Peyer's patch (tissue), 4 donors: Measurements from ENCODE around the gene ADH7. TPM values are rescaled to one million over a fixed set of nuclear protein-coding genes. Genes with fewer than 3 reads are reported as not detected.
A peak's percentile ranks its signal among the peaks of the same experiment; 100 is the strongest.
"Not testable (repeated sequence)": the region's sequence is repeated elsewhere in the genome, so short reads cannot be mapped to it uniquely, and the experiment has no call there.

Experiments
- DNase-seq, 3 donors: peaks; one replicate each; pipeline ENCODE4 v3.0.0-alpha.2; 2017 to 2019
- H3K27ac ChIP-seq, 4 donors: fragments of 200-600 bp; sonication (generic); one replicate each; pipeline ENCODE4 v1.5.1; 2016 to 2019
- H3K27me3 ChIP-seq, 2 donors: fragments of 200-600 bp; sonication (generic); one replicate each; pipeline ENCODE4 v1.5.1; 2019
- H3K36me3 ChIP-seq, 3 donors: fragments of 200-600 bp; sonication (generic); one replicate each; pipeline ENCODE4 v1.5.1; 2016 to 2019
- H3K4me1 ChIP-seq, 4 donors: fragments of 200-600 bp; sonication (generic); one replicate each; pipeline ENCODE4 v1.5.1; 2016 to 2019
- H3K4me3 ChIP-seq, 4 donors: fragments of 200-600 bp; sonication (generic); 1 replicate in 3 of 4; 2 replicates in 1 of 4; pipeline ENCODE4 v1.5.1; 2016 to 2019; ENCODE audit warnings: mild to moderate bottlenecking in 1 of 4
- H3K9me3 ChIP-seq, 4 donors: fragments of 200-600 bp; sonication (generic); one replicate each; pipeline ENCODE4 v1.5.1; 2016 to 2019; ENCODE audit warnings: mild to moderate bottlenecking in 1 of 4
- CTCF ChIP-seq, 6 experiments: fragments of 450-650 bp in 4 of 6; fragments of 200-600 bp in 2 of 6; sonication (generic) in 1 of 6; IDR thresholded peaks; one replicate each; pipeline ENCODE4 v1.5.1; 2017 to 2019; ENCODE audit warnings: antibody characterized with exemption in 6 of 6, mild to moderate bottlenecking in 3 of 6, moderate library complexity in 1 of 6
- POLR2A ChIP-seq, 2 donors: fragments of 450-650 bp; IDR thresholded peaks; one replicate each; pipeline ENCODE4 v1.5.1; 2017; ENCODE audit warnings: antibody characterized with exemption in 2 of 2, mild to moderate bottlenecking in 2 of 2, moderate library complexity in 2 of 2
- total RNA-seq, 4 donors: library from RNA; depleted of rRNA; stranded (reverse); fragments of >200 nt; gene quantifications; one replicate each; pipeline ENCODE4 v1.1.0, GENCODE V29; 2016

ADH7 gene
- total RNA-seq, 4 donors from 2014 or later = not detected

GRCh38 chr4:99378876-99379275 is 56.3 kb downstream of the ADH7 start:
- TF ChIP-seq POLR2A (IDR thresholded peaks at IDR 0.05) = no peak
- no peak for TF ChIP-seq CTCF (IDR thresholded peaks at IDR 0.05)
- no peaks in the 10 kb centered on the region for H3K27me3 ChIP-seq
- peaks cover 0 to 9% (median 0%) of the 10 kb centered on the region in 4 donors for H3K4me1 ChIP-seq
- H3K4me3 ChIP-seq = no peak overlapping the region
- no peaks in the 10 kb centered on the region for H3K36me3 ChIP-seq
- no peak for DNase-seq
- H3K9me3 ChIP-seq = no peaks in the 10 kb centered on the region
- H3K27ac ChIP-seq = no peak overlapping the region

GRCh38 chr4:99377341-99377740 is 57.8 kb downstream of the ADH7 start:
- DNase-seq = peak in 1 of 3 donors; percentile 44
- not testable (repeated sequence) for H3K9me3 ChIP-seq
- TF ChIP-seq CTCF (IDR thresholded peaks at IDR 0.05) = peak in 3 of 6 experiments; percentile 14 to 23 (median 17)

GRCh38 chr4:99372464-99372863 is 62.7 kb downstream of the ADH7 start:
- H3K9me3 ChIP-seq, H3K4me3 ChIP-seq, H3K36me3 ChIP-seq, H3K27ac ChIP-seq, H3K4me1 ChIP-seq, DNase-seq, H3K27me3 ChIP-seq: not testable (repeated sequence)

More at GRCh38 chr4:99377341-99377740, 57.8 kb downstream of the ADH7 start:
- not testable (repeated sequence) for H3K27me3 ChIP-seq, H3K4me1 ChIP-seq, H3K36me3 ChIP-seq, H3K4me3 ChIP-seq, H3K27ac ChIP-seq

GRCh38 chr4:99367817-99368216 is 67.3 kb downstream of the ADH7 start:
- H3K4me1 ChIP-seq, H3K9me3 ChIP-seq, H3K27me3 ChIP-seq: not testable (repeated sequence)

GRCh38 chr4:99366491-99366890 is 68.7 kb downstream of the ADH7 start:
- H3K27ac ChIP-seq = no peak overlapping the region
- H3K4me3 ChIP-seq = no peak overlapping the region
- TF ChIP-seq CTCF (IDR thresholded peaks at IDR 0.05) (no peak), POLR2A (IDR thresholded peaks at IDR 0.05) (no peak)
- no peaks in the 10 kb centered on the region for H3K36me3 ChIP-seq
- DNase-seq = no peak
- H3K4me1 ChIP-seq = no peaks in the 10 kb centered on the region
- no peaks in the 10 kb centered on the region for H3K9me3 ChIP-seq
- H3K27me3 ChIP-seq = no peaks in the 10 kb centered on the region

More at GRCh38 chr4:99367817-99368216, 67.3 kb downstream of the ADH7 start:
- DNase-seq, H3K4me3 ChIP-seq, H3K27ac ChIP-seq, H3K36me3 ChIP-seq: not testable (repeated sequence)

- no peak overlapping the region for H3K4me3 ChIP-seq
- no peak for DNase-seq
- no peak for TF ChIP-seq CTCF (IDR thresholded peaks at IDR 0.05)
- TF ChIP-seq POLR2A (IDR thresholded peaks at IDR 0.05) = no peak
- H3K36me3 ChIP-seq = no peaks in the 10 kb centered on the region
- H3K27me3 ChIP-seq = no peaks in the 10 kb centered on the region
- H3K27ac ChIP-seq = no peak overlapping the region
- H3K4me1 ChIP-seq = no peaks in the 10 kb centered on the region
- no peaks in the 10 kb centered on the region for H3K9me3 ChIP-seq
Measured at GRCh38 chr4:99362768-99363167, 72.4 kb downstream of the ADH7 start.

Other genes starting within 250 kb of the ADH7 start
- 10 to 100 TPM; 11.6 to 47.1 (median 37.7) TPM for gene ADH6, start 216.1 kb downstream of the ADH7 start, total RNA-seq
- gene ADH1A, start 144.4 kb downstream of the ADH7 start, total RNA-seq = not detected
- 100 to 1,000 TPM in 2 of 4 donors, 10 to 100 TPM in 2; 72.0 to 367 (median 194) TPM for gene ADH1B, start 113.9 kb downstream of the ADH7 start, total RNA-seq
- gene ADH1C, start 82.6 kb downstream of the ADH7 start, total RNA-seq = 100 to 1,000 TPM in 1 of 4 donors, 10 to 100 TPM in 3; 62.7 to 129 (median 87.7) TPM
- gene C4orf17, start 75.7 kb upstream of the ADH7 start, total RNA-seq = not detected
- gene TRMT10A, start 128.7 kb upstream of the ADH7 start, total RNA-seq = 1 to 10 TPM; 3.8 to 8.4 (median 5.7) TPM
- 100 to 1,000 TPM in 3 of 4 donors, 1 to 10 TPM in 1; 8.3 to 475 (median 299) TPM for gene MTTP, start 139.5 kb upstream of the ADH7 start, total RNA-seq
- gene C4orf54, start 222.5 kb upstream of the ADH7 start, total RNA-seq = not detected